SU-DHL-6 (cell line): ENCODE data around the gene MCM10.

Experiments used
- H2AFZ ChIP-seq: fragments of 200-600 bp; sonication (generic); 2 replicates; pipeline ENCODE4 v1.6.1; 2014; ENCODE audit warnings: low read depth, mild to moderate bottlenecking, moderate library complexity, mixed read lengths, antibody characterized with exemption, low read length; ENCODE audit not compliant: severe bottlenecking
- H3F3A ChIP-seq: fragments of 200-600 bp; shearing (Covaris generic); 2 replicates; pipeline ENCODE4 v1.6.0; 2016; ENCODE audit warnings: antibody characterized with exemption, mild to moderate bottlenecking; ENCODE audit not compliant: insufficient read depth
- H3K27ac ChIP-seq: fragments of 200-600 bp; sonication (generic); 2 replicates; pipeline ENCODE4 v1.5.1; 2016; ENCODE audit warnings: low read depth, mild to moderate bottlenecking, low read length, moderate library complexity, mixed read lengths
- H3K27me3 ChIP-seq: fragments of 200-600 bp; sonication (generic), shearing (Covaris generic); 2 replicates; pipeline ENCODE4 v1.6.0; 2014; ENCODE audit warnings: mild to moderate bottlenecking, low read length
- H3K36me3 ChIP-seq: fragments of 200-600 bp; sonication (generic); 2 replicates; pipeline ENCODE4 v1.6.1; 2014; ENCODE audit warnings: mild to moderate bottlenecking, low read length, mixed read lengths
- H3K4me2 ChIP-seq: fragments of 300-600, 200-600 bp; shearing (Covaris generic), sonication (generic); 2 replicates; pipeline ENCODE4 v1.6.0; 2014; ENCODE audit warnings: low read length, low read depth, mild to moderate bottlenecking; ENCODE audit not compliant: poor library complexity, severe bottlenecking
- H3K4me3 ChIP-seq: fragments of 200-600 bp; sonication (generic); 2 replicates; pipeline ENCODE4 v1.5.1; 2014; ENCODE audit warnings: antibody characterized with exemption, low read length, mild to moderate bottlenecking, mixed read lengths; ENCODE audit not compliant: insufficient read depth, poor library complexity, severe bottlenecking
- H3K79me2 ChIP-seq: fragments of 200-600 bp; sonication (generic); 2 replicates; pipeline ENCODE4 v1.6.1; 2014; ENCODE audit warnings: mild to moderate bottlenecking, low read length, moderate library complexity; ENCODE audit not compliant: insufficient read depth
- H3K9ac ChIP-seq: fragments of 200-600 bp; sonication (generic); 2 replicates; pipeline ENCODE4 v1.7.0; 2014; ENCODE audit warnings: mild to moderate bottlenecking, low read length
- H3K9me2 ChIP-seq: fragments of 200-600 bp; sonication (generic); replicated peaks from 2 replicates; pipeline ENCODE4 v1.6.1; 2014; ENCODE audit warnings: low read length; ENCODE audit not compliant: insufficient read depth
- H3K9me3 ChIP-seq: fragments of 200-600 bp; sonication (generic); 2 replicates; pipeline ENCODE4 v1.6.1; 2014; ENCODE audit warnings: low read length, mixed read lengths; ENCODE audit not compliant: insufficient read depth
- H4K20me1 ChIP-seq: fragments of 200-600 bp; sonication (generic); 2 replicates; pipeline ENCODE4 v1.6.1; 2014; ENCODE audit warnings: low read depth, mild to moderate bottlenecking, antibody characterized with exemption, low read length, moderate library complexity, mixed read lengths
- CTCF ChIP-seq: fragments of 200-600 bp; sonication (generic); IDR thresholded peaks from one replicate; pipeline ENCODE4 v1.5.1; 2017; ENCODE audit warnings: antibody characterized with exemption, mild to moderate bottlenecking, low read length, moderate library complexity; ENCODE audit not compliant: insufficient read depth, poor library complexity, severe bottlenecking
- EZH2phosphoT487 ChIP-seq: fragments of 200-600 bp; sonication (generic), shearing (Covaris generic); conservative IDR thresholded peaks from 2 replicates; pipeline ENCODE4 v1.6.1; 2018; ENCODE audit warnings: mild to moderate bottlenecking, antibody characterized with exemption, low read length, moderate library complexity, mixed read lengths

The MCM10 gene

GRCh38 chr10:13184276-13184675 is 22.9 kb downstream of the MCM10 start:
- Histone ChIP-seq H3K9ac (no peak overlapping the region), H3F3A (no peaks in the 10 kb centered on the region), H2AFZ (no peak overlapping the region), H3K79me2 (no peaks in the 10 kb centered on the region), H3K36me3 (peaks cover 59% of the 10 kb centered on the region), H4K20me1 (no peaks in the 10 kb centered on the region), H3K27ac (no peak overlapping the region), H3K4me3 (no peak overlapping the region), H3K4me2 (no peak overlapping the region), H3K9me2 (no peaks in the 10 kb centered on the region), H3K9me3 (no peaks in the 10 kb centered on the region), H3K27me3 (no peaks in the 10 kb centered on the region)
- TF ChIP-seq EZH2phosphoT487 (no peak), CTCF (no peak)

- no peaks in the 10 kb centered on the region for H3K27me3 ChIP-seq
- H3K79me2 ChIP-seq = no peaks in the 10 kb centered on the region
- no peak for TF ChIP-seq CTCF
- TF ChIP-seq EZH2phosphoT487 = no peak
- H3K4me2 ChIP-seq = no peak overlapping the region
- H4K20me1 ChIP-seq = no peaks in the 10 kb centered on the region
- H3K9ac ChIP-seq = no peak overlapping the region
- no peaks in the 10 kb centered on the region for H3K9me2 ChIP-seq
- H3K9me3 ChIP-seq = no peaks in the 10 kb centered on the region
- no peak overlapping the region for H3K4me3 ChIP-seq
- peaks cover 55% of the 10 kb centered on the region for H3K36me3 ChIP-seq
- no peaks in the 10 kb centered on the region for H3F3A ChIP-seq
- no peak overlapping the region for H3K27ac ChIP-seq
- no peak overlapping the region for H2AFZ ChIP-seq
These were observed 23.6 kb downstream of the MCM10 start for GRCh38 chr10:13184730-13185514.

- Histone ChIP-seq H4K20me1 (no peaks in the 10 kb centered on the region), H3K9ac (no peak overlapping the region), H3K36me3 (peaks cover 46% of the 10 kb centered on the region), H3K4me3 (no peak overlapping the region), H3F3A (no peaks in the 10 kb centered on the region), H2AFZ (no peak overlapping the region), H3K9me3 (no peaks in the 10 kb centered on the region), H3K4me2 (no peak overlapping the region), H3K79me2 (no peaks in the 10 kb centered on the region), H3K9me2 (no peaks in the 10 kb centered on the region), H3K27me3 (no peaks in the 10 kb centered on the region), H3K27ac (no peak overlapping the region)
- TF ChIP-seq CTCF (no peak), EZH2phosphoT487 (no peak)
These were observed 25.8 kb downstream of the MCM10 start for GRCh38 chr10:13187135-13187534.
